ES-I3 (cell line): Measurements from ENCODE around the gene LINGO1.

ENCODE experiments used
- H3K36me3 ChIP-seq: 2 replicates; pipeline ENCODE4 v1.6.1; 2013; ENCODE audit warnings: mild to moderate bottlenecking, low read length, control low read depth, moderate library complexity; ENCODE audit not compliant: insufficient read depth
- H3K4me1 ChIP-seq: 2 replicates; pipeline ENCODE4 v1.6.1; 2013; ENCODE audit warnings: mild to moderate bottlenecking, control low read depth, low read length; ENCODE audit not compliant: insufficient read depth
- H3K9ac ChIP-seq: 2 replicates; pipeline ENCODE4 v1.6.1; 2013; ENCODE audit warnings: low read depth, mild to moderate bottlenecking, low read length, moderate library complexity
- H3K9me3 ChIP-seq: 2 replicates; pipeline ENCODE4 v1.6.1; 2013; ENCODE audit warnings: mild to moderate bottlenecking, low read length, moderate library complexity; ENCODE audit not compliant: control insufficient read depth, insufficient read depth

LINGO1 gene, protein sequence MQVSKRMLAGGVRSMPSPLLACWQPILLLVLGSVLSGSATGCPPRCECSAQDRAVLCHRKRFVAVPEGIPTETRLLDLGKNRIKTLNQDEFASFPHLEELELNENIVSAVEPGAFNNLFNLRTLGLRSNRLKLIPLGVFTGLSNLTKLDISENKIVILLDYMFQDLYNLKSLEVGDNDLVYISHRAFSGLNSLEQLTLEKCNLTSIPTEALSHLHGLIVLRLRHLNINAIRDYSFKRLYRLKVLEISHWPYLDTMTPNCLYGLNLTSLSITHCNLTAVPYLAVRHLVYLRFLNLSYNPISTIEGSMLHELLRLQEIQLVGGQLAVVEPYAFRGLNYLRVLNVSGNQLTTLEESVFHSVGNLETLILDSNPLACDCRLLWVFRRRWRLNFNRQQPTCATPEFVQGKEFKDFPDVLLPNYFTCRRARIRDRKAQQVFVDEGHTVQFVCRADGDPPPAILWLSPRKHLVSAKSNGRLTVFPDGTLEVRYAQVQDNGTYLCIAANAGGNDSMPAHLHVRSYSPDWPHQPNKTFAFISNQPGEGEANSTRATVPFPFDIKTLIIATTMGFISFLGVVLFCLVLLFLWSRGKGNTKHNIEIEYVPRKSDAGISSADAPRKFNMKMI

DNA sequence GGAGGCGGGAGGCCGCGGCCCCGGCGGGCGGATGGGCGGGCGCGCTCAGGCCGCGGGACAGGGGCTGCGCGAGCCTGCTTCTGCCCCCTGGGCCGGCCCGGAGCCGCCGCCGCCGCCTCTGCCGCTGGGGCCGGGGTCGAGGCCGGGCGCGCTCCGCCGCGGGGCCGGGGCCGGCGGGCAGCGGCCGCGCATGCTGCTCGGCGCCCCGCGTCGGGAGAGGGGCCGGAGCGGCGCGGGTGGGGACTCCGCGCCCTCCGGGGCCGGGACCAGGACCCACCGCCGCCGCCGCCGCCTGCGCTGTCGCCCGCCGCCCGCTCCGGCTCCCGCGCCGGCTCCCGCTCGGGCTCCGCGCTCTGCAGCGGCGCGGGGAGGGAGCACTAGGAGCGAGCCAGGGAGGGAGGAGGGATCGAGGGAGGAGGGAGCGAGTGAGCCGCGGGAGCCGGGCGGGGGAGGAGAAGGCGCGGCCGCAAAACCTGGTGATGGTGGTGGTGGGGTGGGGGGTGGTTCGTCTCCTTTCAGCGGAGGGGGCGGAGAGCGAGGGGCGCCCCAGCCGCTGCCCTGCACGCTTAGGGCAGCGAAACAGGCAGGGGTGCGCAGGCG is at the start of gene LINGO1:
Gene LINGO1, minus strand, starts transcription at position 379 of the 600 bp plus-strand sequence. CDS start 597 bp downstream, outside the sequence.
- Histone ChIP-seq H3K9ac (peak within 1 kb of the TSS; percentile 78), H3K9me3 (no peaks in the 10 kb centered on the region), H3K36me3 (no peaks in the 10 kb centered on the region), H3K4me1 (peaks cover 22% of the 10 kb centered on the region)

DNA sequence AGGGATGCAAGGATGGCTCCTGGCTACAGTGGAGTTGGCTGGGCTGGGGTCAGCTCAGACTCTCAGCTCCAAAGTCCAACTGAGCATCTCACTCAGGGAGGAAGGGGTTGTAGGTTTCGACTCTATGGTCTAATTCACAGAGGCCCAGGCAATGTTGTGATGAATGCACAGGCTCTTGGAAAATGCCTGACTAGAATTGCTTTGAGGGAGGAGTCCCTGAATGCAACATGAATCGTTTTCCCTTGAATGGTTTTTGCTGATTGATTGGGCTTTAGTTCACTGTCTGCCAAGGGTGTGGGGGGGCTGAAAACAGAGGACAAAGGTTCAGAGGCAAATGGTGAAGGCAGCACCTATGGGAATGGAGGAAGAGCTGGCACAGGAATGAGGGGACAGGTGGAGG is 48.6 kb upstream of the LINGO1 start:
- H3K9ac ChIP-seq: no peak overlapping the region
- H3K9me3 ChIP-seq: no peaks in the 10 kb centered on the region
- no peaks in the 10 kb centered on the region for H3K36me3 ChIP-seq
- H3K4me1 ChIP-seq: no peaks in the 10 kb centered on the region

- no peaks in the 10 kb centered on the region for H3K36me3 ChIP-seq
- no peak overlapping the region for H3K9ac ChIP-seq
- H3K9me3 ChIP-seq: no peaks in the 10 kb centered on the region
- no peaks in the 10 kb centered on the region for H3K4me1 ChIP-seq
These were observed 44.1 kb upstream of the LINGO1 start for GRCh38 chr15:77676569-77677375.

- Histone ChIP-seq H3K9me3 (no peaks in the 10 kb centered on the region), H3K36me3 (no peaks in the 10 kb centered on the region), H3K9ac (no peak overlapping the region), H3K4me1 (peaks cover 5% of the 10 kb centered on the region; the same call in 1 of the 2 replicates)
These were observed 43.2 kb upstream of the LINGO1 start for GRCh38 chr15:77675806-77676415.

DNA sequence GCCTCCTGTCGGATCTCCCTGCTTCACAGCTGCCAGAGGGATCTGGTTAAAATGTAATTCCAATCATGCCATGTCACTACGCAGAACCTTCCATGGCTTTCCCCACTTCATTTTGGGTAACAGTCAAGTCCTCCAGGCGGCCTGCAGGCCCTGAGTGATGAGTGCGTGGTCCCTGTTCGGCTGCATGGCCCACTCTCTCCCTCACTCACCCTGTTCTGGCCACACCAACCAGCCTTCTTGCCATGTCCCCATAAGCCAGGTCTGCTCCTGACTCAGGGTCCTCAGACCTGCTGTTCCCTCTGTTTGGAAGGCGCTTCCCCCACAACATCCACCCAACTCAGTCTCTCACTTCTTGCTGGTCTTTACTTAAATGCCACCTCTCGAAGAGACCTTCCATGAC is 41.6 kb upstream of the LINGO1 start:
- Histone ChIP-seq H3K9me3 (no peaks in the 10 kb centered on the region), H3K4me1 (peaks cover 5% of the 10 kb centered on the region; the same call in 1 of the 2 replicates), H3K9ac (no peak overlapping the region), H3K36me3 (no peaks in the 10 kb centered on the region)

DNA sequence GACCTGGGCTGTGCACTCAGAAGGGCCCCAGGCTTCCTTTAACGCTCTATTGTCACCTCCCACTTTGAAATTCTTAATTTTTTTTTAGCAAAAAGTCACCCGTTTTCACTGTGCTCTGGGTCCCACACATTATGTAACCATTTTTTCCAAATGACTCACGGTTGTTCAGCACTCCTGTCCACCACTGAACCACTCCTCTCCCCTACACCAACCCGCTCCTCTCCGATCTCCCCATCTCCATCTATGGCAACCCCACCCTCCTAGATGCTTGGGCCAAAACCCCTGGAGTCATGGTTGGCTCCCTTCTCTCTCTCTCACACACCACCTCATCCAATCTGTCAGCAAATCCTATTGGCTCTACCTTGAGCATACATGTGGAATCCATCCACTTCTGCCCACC is 41.2 kb upstream of the LINGO1 start:
- H3K9me3 ChIP-seq: no peaks in the 10 kb centered on the region
- H3K9ac ChIP-seq: no peak overlapping the region
- no peaks in the 10 kb centered on the region for H3K36me3 ChIP-seq

DNA sequence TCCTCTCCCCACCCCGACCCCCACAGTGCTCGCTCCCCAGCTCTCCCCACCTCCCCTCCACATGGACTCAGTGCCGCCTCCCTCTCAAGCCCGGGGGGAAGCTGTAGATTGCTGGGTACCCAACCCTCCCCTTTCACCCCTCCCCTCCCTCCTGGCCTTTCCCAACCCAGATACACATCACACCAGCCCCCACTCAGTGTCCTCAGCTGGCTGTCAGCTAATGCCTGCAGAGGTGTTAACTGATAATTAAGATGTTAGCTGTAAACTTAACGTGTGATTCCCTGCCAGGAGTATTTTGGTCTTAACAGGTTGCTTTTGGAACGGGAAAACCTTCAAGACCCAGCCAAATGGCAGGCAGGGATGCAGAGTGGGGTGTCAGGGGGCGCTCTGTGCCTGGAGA is 39.4 kb upstream of the LINGO1 start:
- Histone ChIP-seq H3K9ac (no peak overlapping the region), H3K36me3 (no peaks in the 10 kb centered on the region), H3K9me3 (no peaks in the 10 kb centered on the region), H3K4me1 (peaks cover 5% of the 10 kb centered on the region; the same call in 1 of the 2 replicates)

More for the DNA sequence above, 41.2 kb upstream of the LINGO1 start:
- H3K4me1 ChIP-seq: peaks cover 5% of the 10 kb centered on the region; the same call in 1 of the 2 replicates

GRCh38 chr15:77671362-77672056 is 38.8 kb upstream of the LINGO1 start:
- Histone ChIP-seq H3K4me1 (peaks cover 5% of the 10 kb centered on the region; the same call in 1 of the 2 replicates), H3K9ac (no peak overlapping the region)

DNA sequence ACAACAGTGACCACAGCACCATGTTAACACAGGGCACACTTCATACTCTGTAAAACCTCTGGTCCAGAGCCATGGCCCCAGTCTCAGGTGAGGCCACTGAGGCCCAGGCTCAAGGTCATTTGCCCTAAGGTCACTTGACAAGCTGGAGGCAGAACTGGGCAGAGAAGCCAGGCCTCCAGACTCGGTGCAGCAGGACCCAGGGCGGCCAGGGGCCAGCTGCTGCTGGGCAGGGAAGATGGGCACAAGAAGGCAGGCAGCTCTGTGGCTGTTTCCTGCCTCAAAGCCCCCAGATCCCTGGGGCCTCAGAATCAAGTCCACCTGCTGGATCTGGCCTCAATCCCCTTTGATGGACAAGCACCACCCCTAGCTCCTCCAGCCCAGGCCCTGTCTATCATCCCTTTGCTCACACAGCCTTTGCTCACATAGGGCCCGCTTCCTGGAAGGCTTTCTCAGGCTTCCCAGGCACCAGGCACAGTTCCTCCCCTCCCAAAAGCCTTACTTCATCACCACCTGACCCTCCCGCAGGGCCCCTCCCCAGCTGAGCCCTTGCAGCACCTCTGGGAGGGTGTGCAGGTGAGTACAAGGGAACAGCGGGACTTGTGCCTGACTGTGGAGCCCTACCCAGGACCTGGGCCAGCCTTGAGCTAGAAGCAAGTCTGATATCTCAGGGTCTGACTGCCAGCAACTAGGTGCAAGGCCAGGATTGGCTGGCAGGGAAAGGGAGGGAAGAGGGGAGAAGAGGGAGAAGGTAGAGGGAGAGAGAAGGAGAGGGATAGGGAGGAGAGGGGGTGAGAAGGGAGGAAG is 38.0 kb upstream of the LINGO1 start:
- Histone ChIP-seq H3K9ac (no peak overlapping the region), H3K9me3 (no peaks in the 10 kb centered on the region), H3K4me1 (peaks cover 5% of the 10 kb centered on the region; the same call in 1 of the 2 replicates), H3K36me3 (no peaks in the 10 kb centered on the region)

More at GRCh38 chr15:77671362-77672056, 38.8 kb upstream of the LINGO1 start:
- Histone ChIP-seq H3K36me3 (no peaks in the 10 kb centered on the region), H3K9me3 (no peaks in the 10 kb centered on the region)

GRCh38 chr15:77669896-77670295 is 37.2 kb upstream of the LINGO1 start:
- Histone ChIP-seq H3K36me3 (no peaks in the 10 kb centered on the region), H3K9ac (no peak overlapping the region), H3K9me3 (no peaks in the 10 kb centered on the region), H3K4me1 (peaks cover 5% of the 10 kb centered on the region; the same call in 1 of the 2 replicates)

- Histone ChIP-seq H3K9me3 (no peaks in the 10 kb centered on the region), H3K9ac (no peak overlapping the region), H3K36me3 (no peaks in the 10 kb centered on the region), H3K4me1 (peaks cover 21% of the 10 kb centered on the region)
These were observed 34.9 kb upstream of the LINGO1 start for GRCh38 chr15:77667338-77668234.

- no peaks in the 10 kb centered on the region for H3K9me3 ChIP-seq
- H3K4me1 ChIP-seq: peaks cover 21% of the 10 kb centered on the region
- H3K36me3 ChIP-seq: no peaks in the 10 kb centered on the region
- H3K9ac ChIP-seq: no peak overlapping the region
These were observed 33.6 kb upstream of the LINGO1 start for GRCh38 chr15:77666296-77666660.
